ENCODE measurements around the gene RHOBTB1.

Gene RHOBTB1

GRCh38 chr10:60960913-60961312 is 16.9 kb upstream of the RHOBTB1 start:
- Histone ChIP-seq H3K4me2 (ENCODE audit: insufficient read depth, low read length) (no peak overlapping the region), H3K4me3 (ENCODE audit: low read depth in 1 of 2, low read length in 2 of 2) (no peak overlapping the region), H3K27me3 (ENCODE audit: insufficient read depth, low read length, poor library complexity) (no peaks in the 10 kb centered on the region), H3K27ac (ENCODE audit: low read length) (no peak overlapping the region), H3K36me3 (ENCODE audit: insufficient read depth, low read length) (no peaks in the 10 kb centered on the region), H4K20me1 (ENCODE audit: insufficient read depth, low read length) (no peaks in the 10 kb centered on the region), H3K4me1 (ENCODE audit: insufficient read depth, low read length) (peaks cover 3% of the 10 kb centered on the region; the same call in 1 of the 2 replicates), H2AFZ (ENCODE audit: low read depth, low read length) (no peak overlapping the region), H3K9me3 (ENCODE audit: insufficient read depth, low read length, severe bottlenecking) (no peaks in the 10 kb centered on the region), H3K79me2 (ENCODE audit: insufficient read depth, low read length) (no peaks in the 10 kb centered on the region), H3K9ac (ENCODE audit: low read depth, low read length) (no peak overlapping the region)
- no peak for DNase-seq
- TF ChIP-seq CTCF (IDR thresholded peaks at IDR 0.05; ENCODE audit: borderline replicate concordance, extremely low read depth, low read length, poor library complexity, severe bottlenecking) (no peak), EZH2 (IDR thresholded peaks at IDR 0.05; ENCODE audit: borderline replicate concordance, low read depth, low read length, severe bottlenecking) (no peak)
- no peak for ATAC-seq (ENCODE audit: insufficient read depth, low read depth)

GRCh38 chr10:60960031-60960430 is 16.0 kb upstream of the RHOBTB1 start:
- TF ChIP-seq CTCF (IDR thresholded peaks at IDR 0.05; ENCODE audit: borderline replicate concordance, extremely low read depth, low read length, poor library complexity, severe bottlenecking) (no peak), EZH2 (IDR thresholded peaks at IDR 0.05; ENCODE audit: borderline replicate concordance, low read depth, low read length, severe bottlenecking) (no peak)
- no peaks in the 10 kb centered on the region for H3K79me2 ChIP-seq (ENCODE audit: insufficient read depth, low read length)
- no peaks in the 10 kb centered on the region for H3K9me3 ChIP-seq (ENCODE audit: insufficient read depth, low read length, severe bottlenecking)
- ATAC-seq (ENCODE audit: insufficient read depth, low read depth) (no peak), DNase-seq (no peak)
- H3K36me3 ChIP-seq (ENCODE audit: insufficient read depth, low read length) = no peaks in the 10 kb centered on the region
- H2AFZ ChIP-seq (ENCODE audit: low read depth, low read length) = no peak overlapping the region
- no peak overlapping the region for H3K4me2 ChIP-seq (ENCODE audit: insufficient read depth, low read length)
- no peaks in the 10 kb centered on the region for H4K20me1 ChIP-seq (ENCODE audit: insufficient read depth, low read length)
- H3K4me3 ChIP-seq (ENCODE audit: low read depth in 1 of 2, low read length in 2 of 2) = no peak overlapping the region
- H3K27me3 ChIP-seq (ENCODE audit: insufficient read depth, low read length, poor library complexity) = no peaks in the 10 kb centered on the region
- peaks cover 3% of the 10 kb centered on the region; the same call in 1 of the 2 replicates for H3K4me1 ChIP-seq (ENCODE audit: insufficient read depth, low read length)
- no peak overlapping the region for H3K27ac ChIP-seq (ENCODE audit: low read length)
- no peak overlapping the region for H3K9ac ChIP-seq (ENCODE audit: low read depth, low read length)

- H4K20me1 ChIP-seq (ENCODE audit: insufficient read depth, low read length) = no peaks in the 10 kb centered on the region
- no peak overlapping the region for H3K4me2 ChIP-seq (ENCODE audit: insufficient read depth, low read length)
- no peak overlapping the region for H3K9ac ChIP-seq (ENCODE audit: low read depth, low read length)
- DNase-seq = no peak
- no peaks in the 10 kb centered on the region for H3K27me3 ChIP-seq (ENCODE audit: insufficient read depth, low read length, poor library complexity)
- no peaks in the 10 kb centered on the region for H3K79me2 ChIP-seq (ENCODE audit: insufficient read depth, low read length)
- H3K27ac ChIP-seq (ENCODE audit: low read length) = no peak overlapping the region
- H2AFZ ChIP-seq (ENCODE audit: low read depth, low read length) = no peak overlapping the region
- H3K9me3 ChIP-seq (ENCODE audit: insufficient read depth, low read length, severe bottlenecking) = no peaks in the 10 kb centered on the region
- no peak for ATAC-seq (ENCODE audit: insufficient read depth, low read depth)
- no peak overlapping the region for H3K4me3 ChIP-seq (ENCODE audit: low read depth in 1 of 2, low read length in 2 of 2)
- H3K36me3 ChIP-seq (ENCODE audit: insufficient read depth, low read length) = no peaks in the 10 kb centered on the region
- TF ChIP-seq EZH2 (IDR thresholded peaks at IDR 0.05; ENCODE audit: borderline replicate concordance, low read depth, low read length, severe bottlenecking) (no peak), CTCF (IDR thresholded peaks at IDR 0.05; ENCODE audit: borderline replicate concordance, extremely low read depth, low read length, poor library complexity, severe bottlenecking) (no peak)
- peaks cover 3% of the 10 kb centered on the region; the same call in 1 of the 2 replicates for H3K4me1 ChIP-seq (ENCODE audit: insufficient read depth, low read length)
Measured at GRCh38 chr10:60958892-60959601, 15.1 kb upstream of the RHOBTB1 start.

Measured in DND-41 (cell line).